Activated gamma-delta T cell treated with anti-CD3 and anti-CD28 coated beads, Interleukin-2, amount 50 U/mL, for 16 hours (primary cell): Measurements from ENCODE around the gene FANCC.

Experiments
- DNase-seq: peaks from one replicate; pipeline ENCODE4 v3.0.0-alpha.2; 2020; ENCODE audit warnings: low read depth

The FANCC gene

GRCh38 chr9:95070549-95071021 lies 246.9 kb downstream of the FANCC start:
- no peak for DNase-seq

GRCh38 chr9:95067897-95068296 lies 249.6 kb downstream of the FANCC start:
- DNase-seq: no peak

GRCh38 chr9:95067057-95067456 lies 250.5 kb downstream of the FANCC start:
- no peak for DNase-seq

- no peak for DNase-seq
These were observed 252.3 kb downstream of the FANCC start for GRCh38 chr9:95065224-95065623.

- DNase-seq: no peak
These were observed 254.2 kb downstream of the FANCC start for GRCh38 chr9:95063300-95063699.

GRCh38 chr9:95062596-95063065 lies 254.9 kb downstream of the FANCC start:
- no peak for DNase-seq

- DNase-seq: no peak
These were observed 255.5 kb downstream of the FANCC start for GRCh38 chr9:95061916-95062595.

GRCh38 chr9:95060916-95061315 lies 256.6 kb downstream of the FANCC start:
- DNase-seq: no peak

GRCh38 chr9:95060234-95060633 lies 257.3 kb downstream of the FANCC start:
- DNase-seq: no peak

GRCh38 chr9:95058795-95059386 lies 258.6 kb downstream of the FANCC start:
- no peak for DNase-seq

- DNase-seq: no peak
These were observed 259.3 kb downstream of the FANCC start for GRCh38 chr9:95058121-95058785.

- no peak for DNase-seq
These were observed 260.4 kb downstream of the FANCC start for GRCh38 chr9:95057101-95057500.

- no peak for DNase-seq
These were observed 261.5 kb downstream of the FANCC start for GRCh38 chr9:95055851-95056551.

- DNase-seq: no peak
These were observed 262.1 kb downstream of the FANCC start for GRCh38 chr9:95055334-95055850.

GRCh38 chr9:95053611-95054570 lies 263.6 kb downstream of the FANCC start:
- no peak for DNase-seq

- DNase-seq: no peak
These were observed 267.7 kb downstream of the FANCC start for GRCh38 chr9:95049761-95050160.
